ENCODE measurements around the gene RND1. TPM values are rescaled to one million over a fixed set of nuclear protein-coding genes. Genes with fewer than 3 reads are reported as not detected.

The RND1 gene
- total and polyA plus RNA-seq, 2 of the 13 experiments (the other 11 are each of a cell fraction or from before 2014, with no cell fraction given): 1.8 to 1.9 TPM

DNA sequence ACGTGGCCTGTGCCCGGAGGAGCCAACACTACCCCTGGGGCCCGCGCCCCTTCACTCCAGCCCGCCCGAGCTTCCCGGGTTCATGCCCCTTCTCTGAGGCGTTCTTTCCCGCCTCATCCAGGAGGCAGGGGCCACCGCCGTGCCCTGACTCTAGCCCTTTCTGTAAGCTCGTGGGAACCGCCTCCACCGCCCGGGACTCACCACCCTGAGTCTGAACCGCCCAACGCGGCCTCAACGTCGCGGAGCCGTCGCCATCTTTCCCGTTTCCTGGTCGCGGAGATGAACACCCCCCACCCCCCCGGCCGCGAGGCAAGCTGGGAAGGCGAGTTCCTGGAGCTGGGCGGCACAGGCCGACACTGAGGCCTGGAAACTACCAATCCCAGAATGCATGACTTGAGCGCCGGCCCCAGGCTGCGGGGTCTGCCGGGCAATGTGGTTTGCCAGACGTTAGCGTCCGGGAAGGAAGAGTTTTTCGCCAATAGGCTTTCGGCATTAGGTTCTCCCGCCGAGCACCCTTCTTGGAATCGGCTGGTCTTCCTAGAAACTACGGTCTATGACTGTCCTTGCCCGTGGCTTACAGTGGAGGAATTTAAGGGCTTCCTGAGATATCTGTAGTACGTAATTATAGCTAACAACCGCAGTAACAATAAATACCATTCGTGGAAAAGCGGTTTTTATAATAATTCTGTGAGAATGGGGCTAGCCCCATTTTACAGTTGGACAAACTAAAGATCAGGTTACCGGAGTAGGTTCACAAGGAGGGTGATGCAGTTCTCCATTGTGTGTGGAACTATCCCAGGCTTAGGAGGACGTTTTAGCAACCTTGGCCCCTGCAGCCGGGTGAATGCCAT lies 13.6 kb downstream of the RND1 start, which contains the start of gene DDX23 (continued):
- TF ChIP-seq, protein P1, sequence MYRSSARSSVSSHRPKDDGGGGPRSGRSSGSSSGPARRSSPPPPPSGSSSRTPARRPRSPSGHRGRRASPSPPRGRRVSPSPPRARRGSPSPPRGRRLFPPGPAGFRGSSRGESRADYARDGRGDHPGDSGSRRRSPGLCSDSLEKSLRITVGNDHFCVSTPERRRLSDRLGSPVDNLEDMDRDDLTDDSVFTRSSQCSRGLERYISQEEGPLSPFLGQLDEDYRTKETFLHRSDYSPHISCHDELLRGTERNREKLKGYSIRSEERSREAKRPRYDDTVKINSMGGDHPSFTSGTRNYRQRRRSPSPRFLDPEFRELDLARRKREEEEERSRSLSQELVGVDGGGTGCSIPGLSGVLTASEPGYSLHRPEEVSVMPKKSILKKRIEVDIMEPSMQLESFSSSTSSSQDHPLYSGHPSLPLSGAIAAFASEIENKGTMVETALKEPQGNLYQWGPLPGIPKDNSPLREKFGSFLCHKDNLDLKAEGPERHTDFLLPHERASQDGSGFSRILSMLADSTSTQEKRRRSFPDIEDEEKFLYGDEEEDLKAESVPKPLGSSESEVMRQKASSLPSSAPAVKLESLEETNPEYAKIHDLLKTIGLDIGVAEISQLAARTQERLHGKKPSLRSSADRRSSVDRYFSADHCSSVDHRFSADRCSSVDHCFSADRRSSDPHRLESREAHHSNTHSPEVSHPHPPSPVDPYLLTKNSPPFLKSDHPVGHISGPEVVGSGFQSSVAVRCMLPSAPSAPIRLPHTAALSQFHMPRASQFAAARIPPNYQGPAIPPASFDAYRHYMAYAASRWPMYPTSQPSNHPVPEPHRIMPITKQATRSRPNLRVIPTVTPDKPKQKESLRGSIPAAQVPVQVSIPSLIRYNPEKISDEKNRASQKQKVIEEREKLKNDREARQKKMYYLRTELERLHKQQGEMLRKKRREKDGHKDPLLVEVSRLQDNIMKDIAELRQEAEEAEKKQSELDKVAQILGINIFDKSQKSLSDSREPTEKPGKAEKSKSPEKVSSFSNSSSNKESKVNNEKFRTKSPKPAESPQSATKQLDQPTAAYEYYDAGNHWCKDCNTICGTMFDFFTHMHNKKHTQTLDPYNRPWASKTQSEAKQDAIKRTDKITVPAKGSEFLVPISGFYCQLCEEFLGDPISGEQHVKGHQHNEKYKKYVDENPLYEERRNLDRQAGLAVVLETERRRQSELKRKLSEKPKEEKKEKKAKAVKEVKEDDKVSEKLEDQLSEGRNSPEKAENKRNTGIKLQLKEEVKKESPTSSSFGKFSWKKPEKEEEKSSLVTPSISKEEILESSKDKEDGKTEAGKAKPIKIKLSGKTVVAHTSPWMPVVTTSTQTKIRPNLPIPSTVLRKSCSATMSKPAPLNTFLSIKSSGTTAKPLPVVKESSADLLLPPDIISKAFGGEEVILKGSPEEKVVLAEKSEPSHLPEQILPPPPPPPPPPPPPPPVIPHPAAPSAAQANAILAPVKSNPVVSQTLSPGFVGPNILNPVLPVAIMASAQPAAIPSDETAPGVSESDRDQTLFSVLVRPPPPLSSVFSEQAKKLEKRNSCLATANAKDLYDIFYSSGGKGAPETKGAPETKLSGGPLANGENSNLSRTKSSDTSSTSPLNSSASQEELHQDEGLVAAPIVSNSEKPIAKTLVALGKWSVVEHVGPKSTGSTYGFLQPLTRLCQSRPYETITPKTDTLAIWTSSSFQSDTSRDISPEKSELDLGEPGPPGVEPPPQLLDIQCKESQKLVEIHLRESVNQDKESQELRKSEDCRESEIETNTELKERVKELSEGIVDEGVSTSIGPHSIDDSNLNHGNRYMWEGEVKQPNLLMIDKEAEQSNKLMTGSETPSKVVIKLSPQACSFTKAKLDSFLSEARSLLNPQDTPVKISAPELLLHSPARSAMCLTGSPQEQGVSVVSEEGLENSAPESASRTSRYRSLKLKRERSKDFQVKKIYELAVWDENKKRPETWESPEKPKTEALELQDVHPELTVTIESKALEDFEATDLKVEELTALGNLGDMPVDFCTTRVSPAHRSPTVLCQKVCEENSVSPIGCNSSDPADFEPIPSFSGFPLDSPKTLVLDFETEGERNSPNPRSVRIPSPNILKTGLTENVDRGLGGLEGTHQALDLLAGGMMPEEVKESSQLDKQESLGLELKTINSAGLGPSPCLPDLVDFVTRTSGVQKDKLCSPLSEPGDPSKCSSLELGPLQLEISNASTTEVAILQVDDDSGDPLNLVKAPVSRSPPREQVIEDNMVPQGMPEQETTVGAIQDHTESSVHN (CRISPR knock-in tag; IDR thresholded peaks at IDR 0.05): no peak
- TF ChIP-seq STAG1 (CRISPR knock-in tag; IDR thresholded peaks at IDR 0.05): no peak
- peak; percentile 4; the same call in 1 of the 2 replicates for TF ChIP-seq ZNF747 (CRISPR knock-in tag; IDR thresholded peaks at IDR 0.05; ENCODE audit: borderline replicate concordance)
- TF ChIP-seq ZNF883 (CRISPR knock-in tag; IDR thresholded peaks at IDR 0.05; ENCODE audit: not compliant biosample characterization): peak; percentile 83
- no peak for TF ChIP-seq ZNF644 (CRISPR knock-in tag; IDR thresholded peaks at IDR 0.05; ENCODE audit: low read depth)
- TF ChIP-seq, protein P2, sequence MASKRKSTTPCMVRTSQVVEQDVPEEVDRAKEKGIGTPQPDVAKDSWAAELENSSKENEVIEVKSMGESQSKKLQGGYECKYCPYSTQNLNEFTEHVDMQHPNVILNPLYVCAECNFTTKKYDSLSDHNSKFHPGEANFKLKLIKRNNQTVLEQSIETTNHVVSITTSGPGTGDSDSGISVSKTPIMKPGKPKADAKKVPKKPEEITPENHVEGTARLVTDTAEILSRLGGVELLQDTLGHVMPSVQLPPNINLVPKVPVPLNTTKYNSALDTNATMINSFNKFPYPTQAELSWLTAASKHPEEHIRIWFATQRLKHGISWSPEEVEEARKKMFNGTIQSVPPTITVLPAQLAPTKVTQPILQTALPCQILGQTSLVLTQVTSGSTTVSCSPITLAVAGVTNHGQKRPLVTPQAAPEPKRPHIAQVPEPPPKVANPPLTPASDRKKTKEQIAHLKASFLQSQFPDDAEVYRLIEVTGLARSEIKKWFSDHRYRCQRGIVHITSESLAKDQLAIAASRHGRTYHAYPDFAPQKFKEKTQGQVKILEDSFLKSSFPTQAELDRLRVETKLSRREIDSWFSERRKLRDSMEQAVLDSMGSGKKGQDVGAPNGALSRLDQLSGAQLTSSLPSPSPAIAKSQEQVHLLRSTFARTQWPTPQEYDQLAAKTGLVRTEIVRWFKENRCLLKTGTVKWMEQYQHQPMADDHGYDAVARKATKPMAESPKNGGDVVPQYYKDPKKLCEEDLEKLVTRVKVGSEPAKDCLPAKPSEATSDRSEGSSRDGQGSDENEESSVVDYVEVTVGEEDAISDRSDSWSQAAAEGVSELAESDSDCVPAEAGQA (IDR thresholded peaks at IDR 0.05; ENCODE audit: low read depth): peak; percentile 82
- TF ChIP-seq, protein P2 (CRISPR knock-in tag; IDR thresholded peaks at IDR 0.05; ENCODE audit: borderline replicate concordance): no peak
- TF ChIP-seq, protein P3, sequence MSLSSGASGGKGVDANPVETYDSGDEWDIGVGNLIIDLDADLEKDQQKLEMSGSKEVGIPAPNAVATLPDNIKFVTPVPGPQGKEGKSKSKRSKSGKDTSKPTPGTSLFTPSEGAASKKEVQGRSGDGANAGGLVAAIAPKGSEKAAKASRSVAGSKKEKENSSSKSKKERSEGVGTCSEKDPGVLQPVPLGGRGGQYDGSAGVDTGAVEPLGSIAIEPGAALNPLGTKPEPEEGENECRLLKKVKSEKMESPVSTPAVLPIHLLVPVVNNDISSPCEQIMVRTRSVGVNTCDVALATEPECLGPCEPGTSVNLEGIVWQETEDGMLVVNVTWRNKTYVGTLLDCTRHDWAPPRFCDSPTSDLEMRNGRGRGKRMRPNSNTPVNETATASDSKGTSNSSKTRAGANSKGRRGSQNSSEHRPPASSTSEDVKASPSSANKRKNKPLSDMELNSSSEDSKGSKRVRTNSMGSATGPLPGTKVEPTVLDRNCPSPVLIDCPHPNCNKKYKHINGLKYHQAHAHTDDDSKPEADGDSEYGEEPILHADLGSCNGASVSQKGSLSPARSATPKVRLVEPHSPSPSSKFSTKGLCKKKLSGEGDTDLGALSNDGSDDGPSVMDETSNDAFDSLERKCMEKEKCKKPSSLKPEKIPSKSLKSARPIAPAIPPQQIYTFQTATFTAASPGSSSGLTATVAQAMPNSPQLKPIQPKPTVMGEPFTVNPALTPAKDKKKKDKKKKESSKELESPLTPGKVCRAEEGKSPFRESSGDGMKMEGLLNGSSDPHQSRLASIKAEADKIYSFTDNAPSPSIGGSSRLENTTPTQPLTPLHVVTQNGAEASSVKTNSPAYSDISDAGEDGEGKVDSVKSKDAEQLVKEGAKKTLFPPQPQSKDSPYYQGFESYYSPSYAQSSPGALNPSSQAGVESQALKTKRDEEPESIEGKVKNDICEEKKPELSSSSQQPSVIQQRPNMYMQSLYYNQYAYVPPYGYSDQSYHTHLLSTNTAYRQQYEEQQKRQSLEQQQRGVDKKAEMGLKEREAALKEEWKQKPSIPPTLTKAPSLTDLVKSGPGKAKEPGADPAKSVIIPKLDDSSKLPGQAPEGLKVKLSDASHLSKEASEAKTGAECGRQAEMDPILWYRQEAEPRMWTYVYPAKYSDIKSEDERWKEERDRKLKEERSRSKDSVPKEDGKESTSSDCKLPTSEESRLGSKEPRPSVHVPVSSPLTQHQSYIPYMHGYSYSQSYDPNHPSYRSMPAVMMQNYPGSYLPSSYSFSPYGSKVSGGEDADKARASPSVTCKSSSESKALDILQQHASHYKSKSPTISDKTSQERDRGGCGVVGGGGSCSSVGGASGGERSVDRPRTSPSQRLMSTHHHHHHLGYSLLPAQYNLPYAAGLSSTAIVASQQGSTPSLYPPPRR (CRISPR knock-in tag; IDR thresholded peaks at IDR 0.05; ENCODE audit: borderline replicate concordance): 0 out of 2 replicates have a peak, but pooled peaks have one; percentile 8

All from HepG2 (cell line).